Measurements from ENCODE around the gene MPPED1. TPM values are rescaled to one million over a fixed set of nuclear protein-coding genes. Genes with fewer than 3 reads are reported as not detected.

MPPED1 gene
- total RNA-seq, 4 donors from 2014 or later = 0.23 to 0.99 (median 0.80) TPM; not detected in 1

DNA sequence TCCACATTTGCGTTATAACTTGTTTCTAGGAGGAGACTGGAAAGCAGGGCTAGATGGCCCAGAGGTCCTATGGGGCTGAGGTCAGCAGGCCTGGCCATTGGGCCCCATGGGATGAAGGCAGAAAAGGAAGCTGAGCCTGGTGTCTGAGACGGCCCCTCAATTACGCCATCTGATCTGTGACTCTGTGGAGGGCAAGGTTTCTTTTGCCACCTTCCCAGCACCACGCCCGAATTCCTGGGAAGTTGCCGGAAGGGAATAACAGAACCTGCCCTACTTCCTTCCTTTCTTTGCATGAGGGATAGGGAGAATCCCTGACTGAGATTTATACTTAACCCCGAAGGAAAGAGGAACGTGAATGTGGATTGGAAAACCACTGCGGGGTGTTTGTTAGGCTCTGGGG is 118.1 kb downstream of the MPPED1 start:
- DNase-seq (ENCODE audit: low spot score in 2 of 2) = no peak
- WGBS = 44% methylated on average over 9 of the region's 9 CpGs
- peaks cover 11% of the 10 kb centered on the region for H3K27me3 ChIP-seq
- TF ChIP-seq, protein P1, sequence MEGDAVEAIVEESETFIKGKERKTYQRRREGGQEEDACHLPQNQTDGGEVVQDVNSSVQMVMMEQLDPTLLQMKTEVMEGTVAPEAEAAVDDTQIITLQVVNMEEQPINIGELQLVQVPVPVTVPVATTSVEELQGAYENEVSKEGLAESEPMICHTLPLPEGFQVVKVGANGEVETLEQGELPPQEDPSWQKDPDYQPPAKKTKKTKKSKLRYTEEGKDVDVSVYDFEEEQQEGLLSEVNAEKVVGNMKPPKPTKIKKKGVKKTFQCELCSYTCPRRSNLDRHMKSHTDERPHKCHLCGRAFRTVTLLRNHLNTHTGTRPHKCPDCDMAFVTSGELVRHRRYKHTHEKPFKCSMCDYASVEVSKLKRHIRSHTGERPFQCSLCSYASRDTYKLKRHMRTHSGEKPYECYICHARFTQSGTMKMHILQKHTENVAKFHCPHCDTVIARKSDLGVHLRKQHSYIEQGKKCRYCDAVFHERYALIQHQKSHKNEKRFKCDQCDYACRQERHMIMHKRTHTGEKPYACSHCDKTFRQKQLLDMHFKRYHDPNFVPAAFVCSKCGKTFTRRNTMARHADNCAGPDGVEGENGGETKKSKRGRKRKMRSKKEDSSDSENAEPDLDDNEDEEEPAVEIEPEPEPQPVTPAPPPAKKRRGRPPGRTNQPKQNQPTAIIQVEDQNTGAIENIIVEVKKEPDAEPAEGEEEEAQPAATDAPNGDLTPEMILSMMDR (IDR thresholded peaks at IDR 0.05) = no peak
- no peaks in the 10 kb centered on the region for H3K36me3 ChIP-seq
- H3K4me1 ChIP-seq = peaks cover 9% of the 10 kb centered on the region
- H3K27ac ChIP-seq = no peak overlapping the region
- no peak overlapping the region for H3K4me3 ChIP-seq
- no peaks in the 10 kb centered on the region for H3K9me3 ChIP-seq

DNA sequence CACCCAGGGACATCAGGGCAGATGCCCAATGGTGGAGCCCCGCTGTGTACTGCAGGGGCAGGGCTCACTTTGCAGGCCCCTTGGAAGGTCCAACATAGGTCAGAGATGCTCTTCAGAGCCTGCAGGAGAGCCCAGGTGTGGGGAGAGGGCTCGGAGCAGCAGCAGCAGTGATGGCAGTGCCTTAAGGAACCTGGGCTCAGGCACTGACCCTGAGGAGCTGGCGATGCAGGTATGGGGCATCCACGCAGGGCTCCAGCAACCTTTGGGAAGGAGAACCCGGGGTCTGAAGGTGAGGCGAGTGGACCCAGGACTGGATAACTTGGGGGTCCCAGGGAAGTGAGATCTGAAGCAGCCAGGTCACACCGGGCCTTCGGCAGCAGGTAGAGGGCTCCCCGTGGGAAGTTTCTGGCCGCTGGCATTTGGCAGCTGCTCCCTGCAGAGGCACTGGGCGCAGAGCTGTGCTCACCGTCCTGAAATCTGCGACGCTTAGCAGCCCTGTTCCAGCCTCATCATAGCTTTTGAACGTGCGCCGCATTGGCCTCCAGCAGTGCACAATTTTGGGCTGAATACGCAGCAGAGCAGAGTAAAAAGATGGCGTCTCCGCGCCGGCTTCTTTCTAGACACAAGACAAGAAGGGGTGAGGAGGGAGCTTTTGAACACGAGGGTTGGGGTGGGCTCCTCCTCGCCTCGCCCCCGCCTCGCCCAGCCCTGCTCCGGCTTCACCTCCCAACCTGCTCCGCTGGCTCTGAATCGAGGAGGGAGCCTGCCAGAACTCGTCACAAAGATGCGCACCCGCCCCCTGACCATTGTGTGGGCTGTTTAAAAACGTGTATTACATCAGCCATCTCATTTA is 118.8 kb downstream of the MPPED1 start:
- DNase-seq (ENCODE audit: low spot score in 2 of 2) = no peak
- Histone ChIP-seq H3K4me3 (peak overlapping the region; percentile 24), H3K4me1 (peaks cover 9% of the 10 kb centered on the region), H3K9me3 (no peaks in the 10 kb centered on the region), H3K27me3 (peaks cover 11% of the 10 kb centered on the region), H3K36me3 (no peaks in the 10 kb centered on the region), H3K27ac (no peak overlapping the region)
- TF ChIP-seq, protein P1 (IDR thresholded peaks at IDR 0.05) = no peak
- TF ChIP-seq EP300 (IDR thresholded peaks at IDR 0.05) (no peak), POLR2AphosphoS5 (IDR thresholded peaks at IDR 0.05) (no peak), POLR2A (IDR thresholded peaks at IDR 0.05) (no peak)
- 74% methylated on average over 26 of the region's 34 CpGs for WGBS

GRCh38 chr22:43531651-43532050 is 119.8 kb downstream of the MPPED1 start:
- H3K36me3 ChIP-seq = no peaks in the 10 kb centered on the region
- peaks cover 12% of the 10 kb centered on the region for H3K4me1 ChIP-seq
- H3K27me3 ChIP-seq = peaks cover 3% of the 10 kb centered on the region
- WGBS = 34% methylated on average over 3 of the region's 4 CpGs
- no peak for DNase-seq (ENCODE audit: low spot score in 2 of 2)
- H3K27ac ChIP-seq = no peak overlapping the region
- TF ChIP-seq, protein P1 (IDR thresholded peaks at IDR 0.05) = no peak
- TF ChIP-seq POLR2A (IDR thresholded peaks at IDR 0.05) (no peak), POLR2AphosphoS5 (IDR thresholded peaks at IDR 0.05) (no peak), EP300 (IDR thresholded peaks at IDR 0.05) (no peak)
- no peak overlapping the region for H3K4me3 ChIP-seq
- H3K9me3 ChIP-seq = no peaks in the 10 kb centered on the region

DNA sequence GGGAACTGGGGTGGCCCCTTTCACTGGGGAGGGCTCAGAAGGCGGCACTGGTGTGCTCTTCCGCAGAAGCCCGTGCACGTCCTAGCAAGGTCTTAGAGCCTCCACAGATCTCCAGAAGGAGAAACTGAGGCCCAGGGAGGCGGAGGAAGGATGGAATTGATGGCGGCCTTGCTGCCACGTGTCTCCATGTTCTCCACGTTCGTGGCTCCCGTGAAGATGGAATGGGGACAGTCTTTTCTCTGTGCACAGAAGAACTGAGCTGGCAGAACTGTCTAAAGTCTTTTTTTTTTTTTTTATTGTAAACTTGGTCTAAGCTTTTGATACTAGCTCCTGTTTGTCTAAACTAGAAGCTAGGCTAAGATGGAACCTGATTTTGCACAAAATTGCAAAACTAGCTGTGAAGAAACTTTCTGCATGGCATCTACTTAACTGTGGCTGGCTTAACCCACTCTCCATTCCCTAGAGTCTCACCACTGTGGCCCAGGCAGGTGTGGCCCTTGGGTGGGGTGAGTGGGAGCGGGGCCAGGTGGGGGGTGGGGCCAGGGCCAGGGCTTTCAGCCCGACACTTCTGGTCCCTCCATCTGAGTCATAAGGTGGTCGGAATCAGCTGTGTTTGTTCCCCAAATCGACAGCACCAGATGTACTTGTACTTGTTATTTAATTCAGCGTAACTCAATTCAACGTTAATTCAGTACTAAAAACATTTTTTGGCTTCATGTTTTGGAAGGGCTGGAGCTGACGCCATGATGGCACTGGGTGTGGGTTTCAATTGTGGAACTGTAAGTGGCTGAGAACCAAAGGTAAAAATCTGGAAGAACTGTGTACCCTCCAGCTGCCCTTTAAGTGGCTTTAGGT is 120.7 kb downstream of the MPPED1 start:
- no peak for DNase-seq (ENCODE audit: low spot score in 2 of 2)
- Histone ChIP-seq H3K4me3 (no peak overlapping the region), H3K27ac (no peak overlapping the region), H3K4me1 (peaks cover 12% of the 10 kb centered on the region), H3K27me3 (no peaks in the 10 kb centered on the region), H3K9me3 (no peaks in the 10 kb centered on the region), H3K36me3 (no peaks in the 10 kb centered on the region)
- 66% methylated on average over 14 of the region's 17 CpGs for WGBS
- TF ChIP-seq POLR2A (IDR thresholded peaks at IDR 0.05) (no peak), EP300 (IDR thresholded peaks at IDR 0.05) (no peak)

- Histone ChIP-seq H3K4me1 (peaks cover 12% of the 10 kb centered on the region), H3K27me3 (no peaks in the 10 kb centered on the region), H3K4me3 (no peak overlapping the region), H3K27ac (no peak overlapping the region), H3K9me3 (no peaks in the 10 kb centered on the region), H3K36me3 (no peaks in the 10 kb centered on the region)
- DNase-seq (ENCODE audit: low spot score in 2 of 2) = no peak
- TF ChIP-seq, protein P1 (IDR thresholded peaks at IDR 0.05) = no peak
- no peak for TF ChIP-seq POLR2AphosphoS5 (IDR thresholded peaks at IDR 0.05)
- no peak for TF ChIP-seq EP300 (IDR thresholded peaks at IDR 0.05)
- TF ChIP-seq POLR2A (IDR thresholded peaks at IDR 0.05) = no peak
- 84% methylated on average over 3 of the region's 3 CpGs for WGBS
Observed at GRCh38 chr22:43533156-43533530, 121.3 kb downstream of the MPPED1 start.

Measured in suprapubic skin (tissue), 4 donors.